K562 (cell line): Measurements from ENCODE around the gene ACSS2. TPM values are rescaled to one million over a fixed set of nuclear protein-coding genes. Genes with fewer than 3 reads are reported as not detected.

Source experiments
- ATAC-seq: fragments of 200-7000 bp; cut with Tn5 transposase; 3 replicates; pipeline ENCODE4 v1.9.1; 2020; ENCODE audit warnings: moderate library complexity
- BruUV-seq: library from RNA; stranded (reverse); fragments of 400-500 nt; replicated peaks from 2 replicates; lab custom pipeline; 2021; lab: Mats Ljungman, UMichigan
- CTCF ChIA-PET: fragments of 300-600 bp; formaldehyde crosslinking; extraction: SDS; loops from one replicate; lab custom pipeline; 2021; ENCODE audit warnings: low intra/inter-chr PET ratio; lab: Yijun Ruan, JAX
- POLR2A ChIA-PET: fragments of 300-600, 350-650 bp; sonication (Branson Sonifier 250); formaldehyde crosslinking; extraction: SDS; loops from one replicate; lab custom pipeline; 2021; ENCODE audit warnings: antibody characterized with exemption, inconsistent platforms; lab: Yijun Ruan, JAX
- DNase-seq, 4 experiments: peaks; one replicate each; pipeline versions ENCODE4 v3.0.0 to v3.0.0-alpha.2; 2011 to 2018; ENCODE audit warnings: low spot score in 3 of 4, mixed read lengths in 3 of 4; ENCODE audit errors: extremely low read depth in 1 of 4
- FAIRE-seq: peaks from 2 replicates; lab custom pipeline; 2011; peaks lifted over from hg19 to GRCh38; lab: Jason Lieb, UNC
- H2AFZ ChIP-seq: 2 replicates; pipeline ENCODE4 v1.6.0; 2011; ENCODE audit warnings: low read depth, low read length, control low read depth, inconsistent platforms
- H3K27ac ChIP-seq: fragments of 200-600 bp; 3 replicates; pipeline ENCODE4 v1.8.0; 2011; ENCODE audit warnings: low read depth, mild to moderate bottlenecking, control low read depth, inconsistent platforms, low read length, moderate library complexity, mixed read lengths; ENCODE audit errors: extremely low read depth
- H3K27me3 ChIP-seq, 2 experiments: fragments of 300-600 bp in 1 of 2; 2 replicates in 1 of 2; 3 replicates in 1 of 2; pipeline versions ENCODE4 v1.6.0 to v1.8.0; 2011; ENCODE audit warnings: inconsistent platforms in 2 of 2, low read length in 2 of 2, mild to moderate bottlenecking in 1 of 2, mixed read lengths in 1 of 2, moderate library complexity in 1 of 2; ENCODE audit not compliant: control insufficient read depth in 2 of 2, insufficient read depth in 2 of 2
- H3K36me3 ChIP-seq: fragments of 300-600 bp; 3 replicates; pipeline ENCODE4 v1.8.0; 2011; ENCODE audit warnings: mild to moderate bottlenecking, low read length, inconsistent platforms; ENCODE audit not compliant: control insufficient read depth, insufficient read depth
- H3K4me1 ChIP-seq, 2 experiments: fragments of 200-600 bp in 1 of 2; replicated peaks in 1 of 2; 2 replicates in 1 of 2; 3 replicates in 1 of 2; pipeline versions ENCODE4 v1.5.1 to v1.8.0; 2011; ENCODE audit warnings: inconsistent platforms in 2 of 2, low read length in 2 of 2, mild to moderate bottlenecking in 1 of 2, mixed read lengths in 1 of 2, moderate library complexity in 1 of 2; ENCODE audit not compliant: control insufficient read depth in 2 of 2, insufficient read depth in 2 of 2
- H3K4me2 ChIP-seq: 2 replicates; pipeline ENCODE4 v1.6.1; 2011; ENCODE audit warnings: low read length, control low read depth, inconsistent platforms, mixed read lengths; ENCODE audit not compliant: insufficient read depth
- H3K4me3 ChIP-seq: fragments of 200-600 bp; sonication (generic), shearing (Covaris generic); 2 replicates; pipeline ENCODE4 v1.5.1; 2016; ENCODE audit warnings: control low read depth, inconsistent platforms
- H3K79me2 ChIP-seq: fragments of 200-600 bp; 3 replicates; pipeline ENCODE4 v1.8.0; 2011; ENCODE audit warnings: low read length, inconsistent platforms; ENCODE audit not compliant: control insufficient read depth, insufficient read depth
- H3K9ac ChIP-seq, 2 experiments: 2 replicates each; pipeline versions ENCODE4 v1.6.0 to v1.6.1; 2011; ENCODE audit warnings: low read depth in 2 of 2, low read length in 2 of 2, control low read depth in 1 of 2, inconsistent platforms in 1 of 2, mild to moderate bottlenecking in 1 of 2, mixed read lengths in 1 of 2; ENCODE audit not compliant: insufficient read depth in 1 of 2
- H3K9me1 ChIP-seq: one replicate; pipeline ENCODE4 v1.6.0; 2011; ENCODE audit warnings: inconsistent platforms, mild to moderate bottlenecking, low read length, moderate library complexity; ENCODE audit not compliant: control insufficient read depth, insufficient read depth
- H3K9me3 ChIP-seq: replicated peaks from 2 replicates; pipeline ENCODE4 v1.5.1; 2011; ENCODE audit warnings: low read depth, low read length, inconsistent platforms; ENCODE audit not compliant: control insufficient read depth, insufficient read depth
- H4K20me1 ChIP-seq: replicated peaks from 2 replicates; pipeline ENCODE4 v1.6.1; 2011; ENCODE audit warnings: low read length, inconsistent platforms, mixed read lengths; ENCODE audit not compliant: control insufficient read depth, insufficient read depth
- CBFB ChIP-seq: sonication (generic); formaldehyde crosslinking; IDR thresholded peaks from 2 replicates; pipeline ENCODE4 v1.4.0; 2020; ENCODE audit warnings: mild to moderate bottlenecking, missing genetic modification reagents
- CTBP1 ChIP-seq: fragments of 450-650 bp; IDR thresholded peaks from 2 replicates; pipeline ENCODE4 v1.6.1; 2016; ENCODE audit warnings: borderline replicate concordance
- HMBOX1 ChIP-seq: sonication (generic); IDR thresholded peaks from 2 replicates; pipeline ENCODE4 v1.6.1; 2016
- IRF9 ChIP-seq: fragments of 450-650 bp; IDR thresholded peaks from 2 replicates; pipeline ENCODE4 v1.6.1; 2016; ENCODE audit warnings: missing biosample characterization, missing genetic modification characterization
- NFRKB ChIP-seq: fragments of 450-650 bp; IDR thresholded peaks from 2 replicates; pipeline ENCODE4 v1.6.1; 2016; ENCODE audit warnings: low read depth
- POLR2G ChIP-seq: fragments of 200-400 bp; formaldehyde crosslinking; IDR thresholded peaks from 2 replicates; pipeline ENCODE4 v1.6.1; 2017; ENCODE audit warnings: low read depth, mild to moderate bottlenecking, antibody characterized with exemption, low read length, moderate library complexity
- PTBP1 ChIP-seq: fragments of 200-400 bp; formaldehyde crosslinking; IDR thresholded peaks from 2 replicates; pipeline ENCODE4 v1.6.1; 2017; ENCODE audit warnings: low read depth, low read length
- WGBS: fragments of 100-300 bp; shearing (Covaris generic); methylation state at CpG from one replicate; pipeline ENCODE4 v1.1.6; 2016; ENCODE audit warnings: low coverage, mixed read lengths; ENCODE audit not compliant: insufficient coverage; ENCODE audit errors: missing lambda C conversion rate; 5-methylcytosine and 5-hydroxymethylcytosine counted together
- in situ Hi-C: fragments of 300-500 bp; cut with MboI; formaldehyde crosslinking; loops from 4 replicates; pipeline ENCODE4 v1.15.0; 2018; ENCODE audit warnings: inconsistent platforms, mixed read lengths
- intact Hi-C: fragments of 100-400 bp; cut with micrococcal nuclease; formaldehyde crosslinking; loops from 2 replicates; pipeline ENCODE4 v1.14.2; 2022
- polyA plus RNA-seq, 8 experiments: library from polyadenylated mRNA; depleted of rRNA in 4 of 8; stranded (reverse) in 5 of 8; unstranded in 3 of 8; fragments of >200 nt; fragmentation: Nextera tagmentation in 2 of 8; fragmentation: Illumina TruSeq in 1 of 8; extraction: Ambion mirVana in 2 of 8; extraction: Trizol in 1 of 8; gene quantifications; 2 replicates each; pipeline versions ENCODE4 v1.2.1 to v1.2.3, GENCODE V29; 2011 to 2014; ENCODE audit warnings: inconsistent platforms in 1 of 8, missing spikeins in 1 of 8
- total RNA-seq, 7 experiments: library from RNA; depleted of rRNA in 6 of 7; stranded (reverse); fragments of >200 nt in 6 of 7; fragmentation: Illumina TruSeq in 2 of 7; extraction: Trizol in 2 of 7; gene quantifications; 2 replicates each; pipeline versions ENCODE4 v1.2.1 to v1.2.3, GENCODE V29; 2011 to 2021; ENCODE audit warnings: low replicate concordance in 1 of 7

Gene ACSS2
- total and polyA plus RNA-seq, 9 of the 15 experiments (the other 6 are each of a cell fraction or from before 2014, with no cell fraction given), result 21.9 to 246 (median 66.2) TPM

DNA sequence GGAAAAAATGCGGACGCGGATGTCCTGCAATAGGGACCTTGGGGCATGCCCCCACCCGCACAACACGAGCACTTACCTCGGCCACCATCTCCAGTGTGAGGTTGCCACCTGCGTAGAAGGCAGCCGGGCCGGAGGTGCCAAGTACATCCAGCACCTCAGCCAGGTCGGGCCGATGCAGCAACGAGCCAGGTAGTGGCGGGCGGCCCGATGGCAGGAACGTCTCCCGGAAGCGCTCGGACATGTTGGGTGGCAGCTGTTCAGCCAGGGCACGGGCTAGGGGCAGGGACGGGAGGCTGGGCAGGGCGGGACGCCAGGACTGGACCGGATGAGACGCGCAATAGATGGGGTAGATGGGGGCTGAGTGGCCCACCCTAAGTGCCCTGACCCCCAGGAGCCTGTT is 17.0 kb upstream of the ACSS2 start:
- ATAC-seq, result no peak

More for the DNA sequence above, 17.0 kb upstream of the ACSS2 start:
- FAIRE-seq (no peak), DNase-seq (peak in 1 of 4 experiments; percentile 7)
- H3K9ac ChIP-seq, result no peak overlapping the region
- no peak overlapping the region for H3K4me2 ChIP-seq
- WGBS, result 96% methylated on average over 19 of the region's 26 CpGs
- H3K9me1 ChIP-seq, result no peaks in the 10 kb centered on the region
- no peak overlapping the region for H3K4me3 ChIP-seq
- in situ Hi-C loops, result loop anchor here (10.0 kb wide), 1 partner anchor 385 kb away; no protein-coding TSS in a partner anchor
- no peaks in the 10 kb centered on the region for H3K79me2 ChIP-seq
- intact Hi-C loops, result no loop called here
- POLR2A ChIA-PET, result no interaction called here
- H3K36me3 ChIP-seq, result peaks cover 45% of the 10 kb centered on the region; the same call in 2 of the 3 replicates
- H3K27ac ChIP-seq, result no peak overlapping the region
- H3K27me3 ChIP-seq, result no peaks in the 10 kb centered on the region
- no peaks in the 10 kb centered on the region for H4K20me1 ChIP-seq
- BruUV-seq, result no TSS peak
- TF ChIP-seq CTBP1, result no peak
- TF ChIP-seq PTBP1, result no peak
- TF ChIP-seq NFRKB, result no peak
- peak; percentile 56 for TF ChIP-seq POLR2G
- TF ChIP-seq CBFB (CRISPR knock-in tag), result no peak
- no peak for TF ChIP-seq IRF9 (tag)
- no peak for TF ChIP-seq HMBOX1
- CTCF ChIA-PET, result no interaction called here
- H2AFZ ChIP-seq, result no peak overlapping the region
- H3K9me3 ChIP-seq, result no peaks in the 10 kb centered on the region
- H3K4me1 ChIP-seq, result peaks cover 2 to 10% of the 10 kb centered on the region in 2 experiments; a peak in 2 of 5 replicates
